HG02852 (cell line): Measurements from ENCODE around the gene DEPDC4.
"Not testable (repeated sequence)": the region's sequence is repeated elsewhere in the genome, so short reads cannot be mapped to it uniquely, and the experiment has no call there.

Source experiments
- ATAC-seq: cut with Tn5 transposase; IDR thresholded peaks from one replicate; pipeline ENCODE4 v1.9.1; 2021; ENCODE audit warnings: mild to moderate bottlenecking, moderate library complexity; ENCODE audit not compliant: unreplicated experiment

DEPDC4 gene

DNA sequence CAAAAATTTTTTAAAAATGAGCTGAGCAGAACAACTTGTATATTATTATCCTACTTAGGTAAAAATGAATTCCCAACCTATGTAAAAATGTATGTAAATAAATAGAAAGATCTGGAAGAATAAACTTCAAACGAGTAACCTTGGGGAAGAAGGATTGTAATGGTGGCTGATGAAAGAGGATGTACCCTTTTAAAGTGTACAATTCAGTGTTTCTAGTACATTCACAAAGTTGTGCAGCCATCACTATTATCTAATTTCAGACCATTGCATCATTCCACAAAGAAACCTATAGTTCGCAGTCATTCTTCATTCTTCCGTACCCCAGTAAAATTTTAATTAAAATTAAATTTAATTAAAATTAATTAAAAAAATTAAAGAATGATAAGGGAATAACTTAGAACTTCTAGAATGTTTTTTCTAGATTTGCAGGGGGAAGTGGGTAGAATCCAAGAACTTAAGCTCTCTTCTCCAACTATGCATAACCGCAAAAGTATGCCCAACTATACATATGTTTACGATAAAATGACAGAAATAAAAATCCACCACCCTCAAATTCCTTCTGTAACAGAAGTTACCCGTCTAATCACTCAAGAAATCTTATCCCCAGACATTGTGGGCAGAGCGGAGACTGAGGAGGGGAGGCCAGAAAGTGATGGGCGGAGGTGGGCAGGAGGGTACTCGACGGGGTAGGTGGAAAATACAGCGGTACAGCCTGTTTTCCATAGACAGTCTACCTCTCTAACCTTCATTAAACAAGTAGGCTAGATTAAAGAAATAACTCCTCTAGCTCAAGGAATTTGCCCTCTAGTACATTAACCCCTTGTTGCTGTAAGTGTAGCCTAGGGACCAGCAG is 921 bp downstream of the DEPDC4 start:
- peak; percentile 7 for ATAC-seq

DNA sequence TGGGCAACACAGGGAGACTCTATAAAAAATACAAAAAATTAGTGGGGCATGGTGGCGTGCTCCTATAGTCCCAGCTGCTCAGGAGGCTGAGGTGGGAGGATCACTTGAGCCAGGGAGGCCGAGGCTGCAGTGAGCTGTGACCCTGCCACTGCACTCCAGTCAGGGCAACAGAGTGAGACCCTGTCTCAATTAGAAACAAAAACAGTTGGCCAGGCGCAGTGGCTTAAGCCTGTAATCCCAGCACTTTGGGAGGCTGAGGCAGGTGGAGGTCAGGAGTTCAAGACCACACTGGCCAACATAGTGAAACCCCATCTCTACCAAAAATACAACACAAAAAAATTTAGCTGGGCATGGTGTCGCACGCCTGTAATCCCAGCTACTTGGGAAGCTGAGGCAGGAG is 1.8 kb downstream of the DEPDC4 start:
- ATAC-seq = not testable (repeated sequence)

DNA sequence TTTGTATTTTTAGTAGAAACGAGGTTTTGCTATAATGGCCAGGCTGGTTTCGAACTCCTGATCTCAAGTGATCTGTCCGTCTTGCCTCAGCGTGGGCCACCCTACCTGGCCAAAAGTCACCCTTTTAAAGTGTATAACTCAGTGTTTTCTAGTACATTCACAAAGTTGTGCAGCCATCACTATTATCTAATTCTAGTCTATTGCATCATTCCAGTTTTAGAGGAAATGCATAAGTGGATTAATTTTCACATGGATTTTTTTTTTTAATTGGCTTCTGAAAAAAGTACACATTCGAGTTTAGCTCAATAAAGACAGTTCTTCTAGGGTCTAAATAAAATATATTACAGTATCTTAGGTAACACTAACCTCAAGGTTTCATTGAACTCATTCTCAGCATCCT is 3.7 kb downstream of the DEPDC4 start:
- no peak for ATAC-seq

DNA sequence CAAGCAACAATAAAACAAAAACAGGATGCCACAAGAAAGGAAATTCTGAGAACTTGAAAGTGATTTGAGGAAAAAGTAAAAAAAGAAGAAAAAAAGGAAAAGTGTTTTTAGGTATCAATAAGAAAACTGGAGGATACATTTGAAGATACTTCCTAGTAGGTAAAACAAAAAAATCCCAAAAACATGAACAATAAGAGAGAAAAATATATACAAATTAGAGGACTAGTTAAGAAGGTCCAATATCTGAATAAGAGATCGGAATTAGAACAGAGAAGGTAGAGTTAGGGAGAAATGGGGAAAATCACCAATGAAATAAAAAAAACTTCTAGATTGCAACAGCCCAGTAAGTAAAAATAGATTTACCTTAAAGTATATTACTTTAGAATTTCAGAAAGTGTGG is 8.8 kb downstream of the DEPDC4 start:
- ATAC-seq = no peak

DNA sequence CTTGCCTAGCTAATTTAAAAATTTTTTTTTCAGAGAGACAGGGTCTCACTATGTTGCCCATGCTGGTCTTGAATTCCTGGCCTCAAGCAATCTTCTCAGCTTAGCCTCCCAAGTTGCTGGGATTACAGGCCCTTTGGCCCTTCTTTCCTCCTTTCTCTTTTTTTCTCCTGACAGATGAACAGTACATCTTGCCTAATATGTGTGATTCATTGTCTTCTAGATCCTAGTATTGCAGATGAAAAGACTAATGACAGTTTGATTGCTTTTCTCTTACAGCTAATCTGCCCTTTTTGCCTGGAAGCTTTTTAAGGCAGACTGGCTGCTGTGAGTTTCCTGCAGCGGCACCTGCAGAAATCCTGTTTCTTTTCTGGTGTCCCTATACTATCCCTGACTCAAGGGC is 12.0 kb downstream of the DEPDC4 start:
- no peak for ATAC-seq

DNA sequence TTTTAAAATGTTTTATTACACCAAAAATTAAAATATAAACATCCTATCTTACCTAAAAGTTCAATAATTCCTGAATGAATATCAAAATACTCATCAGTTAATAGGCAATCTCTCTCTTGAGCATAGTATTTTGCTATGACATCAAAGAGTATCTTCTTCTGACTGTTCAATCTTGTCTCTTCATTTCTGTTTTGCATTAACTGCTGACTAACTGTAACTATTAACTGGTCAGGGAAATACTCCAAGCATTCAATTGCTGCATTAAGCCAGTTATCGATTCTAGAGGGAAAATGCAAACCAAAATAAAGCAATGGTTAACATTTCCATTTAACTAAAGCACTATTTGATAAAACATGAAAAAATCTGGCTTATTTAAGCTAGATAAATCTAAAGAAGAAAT is 13.4 kb downstream of the DEPDC4 start:
- no peak for ATAC-seq

DNA sequence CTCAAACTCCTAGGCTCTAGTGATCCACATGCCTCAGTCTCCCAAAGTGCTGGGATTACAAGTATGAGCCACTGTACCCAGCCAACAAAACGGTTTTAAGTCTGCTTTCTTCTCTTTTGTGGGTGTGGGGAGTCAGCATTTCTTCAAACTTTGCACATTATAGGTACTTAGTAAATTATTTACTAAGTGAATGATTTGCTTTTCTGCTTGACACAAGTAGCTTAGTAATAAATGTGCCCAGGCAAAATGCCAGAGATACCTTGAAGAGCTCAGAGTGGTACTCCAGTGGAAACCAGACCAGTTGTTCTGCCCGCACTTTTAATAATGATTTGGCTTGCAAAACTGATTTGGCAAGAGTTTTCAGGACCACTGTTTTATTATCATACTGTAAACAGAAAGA is 15.0 kb downstream of the DEPDC4 start:
- ATAC-seq = no peak

DNA sequence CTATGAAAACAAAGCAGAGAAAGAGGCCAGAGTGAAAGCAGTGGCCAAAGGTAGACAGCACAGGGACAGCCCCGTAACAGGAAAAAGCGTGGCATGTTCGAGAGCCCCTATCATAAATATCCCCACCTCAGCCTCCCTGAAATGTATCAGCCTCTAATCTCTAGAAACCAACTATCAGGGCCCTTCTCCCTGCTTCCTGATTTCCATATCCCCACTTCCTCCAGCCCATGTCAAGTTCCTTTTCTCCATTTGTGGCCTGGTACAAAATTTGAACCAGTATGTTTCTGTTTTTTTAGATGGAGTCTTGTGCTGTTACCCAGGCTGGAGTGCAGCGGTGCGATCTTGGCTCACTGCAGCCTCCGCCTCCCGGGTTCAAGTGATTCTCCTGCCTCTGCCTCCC is 16.9 kb downstream of the DEPDC4 start:
- no peak for ATAC-seq

DNA sequence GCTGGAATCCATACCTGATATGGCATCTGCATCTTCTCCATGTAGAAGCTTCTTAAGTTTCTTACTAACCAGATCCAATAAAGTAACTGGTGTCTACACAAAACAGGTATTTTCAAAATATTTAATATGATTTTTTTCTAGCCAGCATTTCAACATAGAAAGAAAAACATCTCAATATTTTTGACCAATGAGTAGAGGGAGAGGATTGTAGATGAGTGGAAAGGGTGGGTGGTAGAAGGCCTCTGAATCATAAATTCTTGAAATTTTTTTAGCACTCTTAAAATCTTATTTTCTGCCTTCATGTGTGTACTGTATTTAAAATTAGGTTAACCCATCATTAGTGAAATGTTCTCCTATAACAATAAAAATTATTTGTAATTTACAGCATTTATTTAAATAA is 18.0 kb downstream of the DEPDC4 start:
- no peak for ATAC-seq

DNA sequence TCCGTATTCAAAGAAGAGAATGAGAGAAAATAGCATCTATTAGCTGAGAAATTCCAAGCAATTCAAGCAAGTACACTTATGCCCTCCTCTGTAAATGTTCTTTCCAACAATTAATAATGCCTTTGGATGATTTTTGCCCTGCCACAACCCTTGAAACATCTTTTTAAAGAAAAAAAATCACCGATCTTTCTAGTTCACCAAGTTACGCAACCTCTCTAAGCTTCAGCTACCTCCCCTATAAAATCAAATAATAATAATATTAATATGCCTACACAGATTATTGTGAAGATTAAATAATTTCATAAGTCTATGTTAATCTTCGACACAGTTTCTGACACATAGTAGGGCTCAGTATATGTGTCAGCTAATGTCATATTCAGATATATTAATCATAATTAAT is 19.1 kb downstream of the DEPDC4 start:
- ATAC-seq = no peak

DNA sequence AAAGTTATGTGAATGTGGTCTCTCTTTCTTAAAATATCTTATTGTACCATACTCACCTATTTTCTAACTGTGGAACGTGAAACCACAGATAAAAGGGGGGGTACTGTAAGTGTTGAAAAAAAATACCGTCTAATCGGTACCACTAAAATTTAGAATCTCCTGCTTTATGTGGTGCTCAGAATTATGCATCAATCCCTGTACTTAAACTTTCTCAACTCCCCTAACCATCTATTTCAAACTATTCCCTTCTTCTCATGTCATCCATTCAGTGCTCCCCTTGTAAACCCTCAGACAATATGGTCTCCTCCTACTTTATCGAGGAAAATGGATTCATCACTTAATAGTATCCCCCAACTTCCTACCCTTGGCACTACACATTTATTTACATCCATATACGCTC is 23.7 kb downstream of the DEPDC4 start:
- no peak for ATAC-seq

DNA sequence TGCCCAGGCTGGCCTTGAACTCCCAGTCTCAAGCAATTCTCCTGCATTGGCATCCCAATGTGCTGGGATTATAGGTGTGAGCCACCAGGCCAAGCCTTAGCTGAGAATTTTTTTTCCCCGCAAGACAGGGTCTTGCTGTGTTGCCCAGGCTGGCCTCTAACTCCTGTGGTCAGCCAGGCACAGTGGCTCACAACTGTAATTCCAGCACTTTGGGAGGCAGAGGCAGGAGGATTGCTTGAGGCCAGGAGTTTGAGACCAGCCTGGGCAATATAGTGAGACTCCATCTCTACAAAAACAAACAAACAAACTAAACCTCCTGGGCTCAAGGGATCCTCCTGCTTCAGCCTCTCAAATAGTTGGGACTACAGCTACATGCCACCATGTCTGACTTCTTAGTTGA is 27.3 kb downstream of the DEPDC4 start:
- no peak for ATAC-seq

DNA sequence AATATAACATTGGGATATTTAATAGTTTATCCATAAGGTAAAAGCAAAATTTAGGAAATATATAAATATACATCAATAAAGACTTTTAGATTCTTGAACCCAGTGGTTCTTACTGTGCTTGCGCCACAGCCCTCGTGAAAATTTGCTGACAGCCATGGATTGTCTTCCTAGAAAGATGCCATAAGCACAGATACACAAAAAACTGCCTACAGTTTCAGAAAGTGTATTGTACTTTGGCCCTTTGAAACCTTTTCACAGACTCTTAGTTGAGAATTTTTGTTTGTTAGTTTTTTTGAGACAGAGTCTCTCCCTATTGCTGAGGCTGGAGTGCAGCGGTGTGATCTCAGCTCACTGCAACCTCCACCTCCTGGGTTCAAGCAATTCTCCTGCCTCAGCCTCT is 28.1 kb downstream of the DEPDC4 start:
- no peak for ATAC-seq

DNA sequence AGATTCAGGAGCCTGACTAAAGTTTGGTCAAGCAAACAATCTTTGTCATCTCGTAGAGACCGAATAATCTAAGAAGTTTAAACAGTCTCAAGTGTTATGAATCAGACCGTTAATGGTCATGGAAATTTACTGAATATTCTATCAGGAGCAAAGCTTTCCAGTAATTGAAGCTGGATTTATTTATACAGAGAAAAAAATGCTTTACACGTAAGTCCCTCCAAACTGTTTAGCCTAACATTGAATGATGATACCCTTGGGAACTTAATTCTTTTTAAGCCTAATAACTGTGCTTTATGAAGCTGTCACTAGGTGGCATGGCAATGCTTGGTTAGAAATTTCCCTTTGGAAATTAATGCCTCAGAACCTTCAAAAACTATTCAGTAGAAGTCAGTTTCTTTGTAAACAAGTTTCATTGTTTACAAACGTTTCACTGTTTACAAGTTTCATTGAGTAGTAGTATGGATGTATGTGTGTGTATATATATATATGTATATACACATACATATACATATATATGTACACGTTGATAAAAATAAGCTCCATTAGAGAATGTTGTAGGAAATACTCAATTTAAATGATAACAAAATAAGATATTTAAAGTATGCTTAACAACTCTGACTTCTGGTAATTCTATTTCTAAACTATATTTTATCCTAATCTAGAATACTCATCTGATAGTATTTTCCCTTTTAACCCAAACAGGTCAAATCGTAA is 32.1 kb downstream of the DEPDC4 start:
- no peak for ATAC-seq

DNA sequence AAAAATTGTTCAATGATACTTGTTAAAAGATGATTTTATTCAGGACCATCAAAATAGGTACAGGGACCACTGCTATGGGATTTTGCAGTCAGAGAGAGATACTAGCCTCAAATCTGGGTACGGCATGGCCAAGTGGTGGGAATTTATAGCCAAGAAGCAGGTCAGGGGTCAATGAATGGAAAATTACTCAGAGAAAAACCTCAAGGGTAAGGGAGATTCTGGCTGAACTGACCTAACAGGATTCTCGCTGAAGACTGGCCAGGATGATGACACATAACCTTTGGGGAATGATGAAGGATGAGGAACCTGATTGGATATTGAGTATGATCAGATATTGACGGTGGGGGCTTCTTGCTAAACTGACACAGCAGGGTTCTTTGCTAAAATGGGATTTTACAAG is 32.7 kb downstream of the DEPDC4 start:
- ATAC-seq = no peak

DNA sequence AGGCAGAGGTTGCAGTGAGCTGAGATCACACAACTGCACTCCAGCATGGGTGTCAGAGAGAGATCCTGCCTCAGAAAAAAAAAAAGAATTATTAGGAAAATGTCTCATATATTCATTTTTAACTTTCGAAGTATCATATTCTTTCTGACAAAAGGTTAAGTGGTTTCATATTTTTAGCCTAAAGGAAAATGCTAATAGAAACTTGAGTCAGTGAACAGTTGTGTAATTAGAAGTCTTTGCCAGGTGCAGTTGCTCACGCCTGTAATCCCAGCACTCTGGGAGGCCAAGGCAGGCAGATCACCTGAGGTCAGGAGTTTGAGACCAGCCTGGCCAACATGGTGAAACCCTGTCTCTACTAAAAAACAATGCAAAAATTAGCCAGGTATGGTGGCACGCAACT is 35.0 kb downstream of the DEPDC4 start:
- not testable (repeated sequence) for ATAC-seq

DNA sequence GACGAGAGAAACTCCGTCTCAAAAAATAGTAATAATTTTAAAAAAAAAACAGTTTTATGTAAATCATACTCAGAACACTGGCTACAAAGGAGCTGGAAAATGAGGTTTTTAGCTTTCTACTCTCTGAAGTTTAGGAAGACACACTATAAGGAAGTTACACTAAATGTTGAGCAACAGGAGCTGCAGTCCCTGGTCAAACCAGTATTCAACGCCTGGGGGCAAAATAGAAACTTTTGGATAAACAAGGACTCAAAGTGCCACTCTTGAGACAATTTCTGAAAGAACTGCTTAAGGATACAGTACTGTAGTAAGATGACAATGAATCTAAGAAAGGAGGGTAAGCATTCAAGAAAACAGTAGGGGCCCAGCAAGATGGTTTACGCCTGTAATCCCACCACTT is 37.0 kb downstream of the DEPDC4 start:
- ATAC-seq = no peak

DNA sequence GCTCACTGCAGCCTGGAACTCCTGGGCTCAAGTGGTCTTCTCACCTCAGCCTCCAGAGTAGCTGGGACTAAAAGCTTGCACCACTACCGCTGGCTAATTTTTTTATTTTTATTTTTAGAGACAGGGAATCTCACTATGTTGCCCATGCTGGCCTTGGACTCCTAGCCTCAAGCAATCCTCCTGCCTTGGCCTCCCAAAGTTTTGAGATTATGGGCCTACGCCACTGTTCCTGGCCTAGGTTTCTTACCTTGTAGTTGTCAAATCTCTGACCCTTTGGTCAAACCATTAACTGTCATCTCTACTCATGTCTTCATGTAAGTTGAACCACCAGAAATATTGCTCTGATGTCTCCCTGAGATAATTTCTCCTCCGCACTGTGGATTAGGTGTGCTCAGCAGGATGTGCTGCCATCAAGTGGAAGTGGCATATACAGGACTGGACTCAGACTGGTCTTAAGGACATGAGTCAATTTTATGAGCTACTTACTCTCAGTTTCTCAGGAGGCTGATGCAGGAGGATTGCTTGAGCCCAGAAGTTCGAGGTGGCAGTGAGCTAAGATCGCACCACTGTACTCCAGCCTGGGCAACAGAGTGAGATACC is 37.7 kb downstream of the DEPDC4 start:
- no peak for ATAC-seq

DNA sequence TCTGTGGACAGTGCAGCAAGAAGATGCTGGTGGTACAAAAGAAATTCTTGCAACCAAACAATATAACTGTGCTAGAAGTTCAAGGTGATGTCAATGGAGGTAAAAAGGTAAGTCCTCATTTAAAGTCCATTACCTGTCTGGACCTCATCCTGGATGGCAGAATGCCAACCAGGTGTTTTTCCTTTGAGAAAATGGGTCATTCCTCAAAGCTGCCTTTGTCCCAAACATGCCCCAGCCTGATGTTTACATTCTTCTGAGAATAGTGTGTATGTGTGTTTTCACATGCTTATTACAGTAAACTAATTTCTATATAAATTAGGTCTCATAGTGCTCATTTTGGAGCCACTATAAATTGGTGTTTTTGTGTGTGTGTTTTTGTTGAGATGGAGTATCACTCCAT is 41.4 kb downstream of the DEPDC4 start:
- no peak for ATAC-seq

DNA sequence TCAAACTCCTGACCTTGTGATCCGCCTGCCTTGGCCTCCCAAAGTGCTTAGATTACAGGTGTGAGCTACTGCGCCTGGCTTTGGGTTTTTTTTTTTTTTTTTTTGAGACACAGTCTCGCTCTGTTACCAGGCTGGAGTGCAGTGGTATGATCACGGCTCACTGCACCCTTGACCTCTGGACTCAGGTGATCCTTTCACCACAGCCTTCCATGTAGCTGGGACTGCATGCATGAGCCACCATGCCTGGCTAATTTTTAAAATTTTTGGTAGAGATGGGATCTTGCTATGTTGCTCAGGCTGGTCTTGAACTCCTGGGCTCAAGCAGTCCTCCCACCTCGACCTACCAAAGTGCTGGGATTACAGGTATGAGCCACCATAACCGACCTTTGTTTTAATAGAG is 44.7 kb downstream of the DEPDC4 start:
- ATAC-seq = not testable (repeated sequence)

DNA sequence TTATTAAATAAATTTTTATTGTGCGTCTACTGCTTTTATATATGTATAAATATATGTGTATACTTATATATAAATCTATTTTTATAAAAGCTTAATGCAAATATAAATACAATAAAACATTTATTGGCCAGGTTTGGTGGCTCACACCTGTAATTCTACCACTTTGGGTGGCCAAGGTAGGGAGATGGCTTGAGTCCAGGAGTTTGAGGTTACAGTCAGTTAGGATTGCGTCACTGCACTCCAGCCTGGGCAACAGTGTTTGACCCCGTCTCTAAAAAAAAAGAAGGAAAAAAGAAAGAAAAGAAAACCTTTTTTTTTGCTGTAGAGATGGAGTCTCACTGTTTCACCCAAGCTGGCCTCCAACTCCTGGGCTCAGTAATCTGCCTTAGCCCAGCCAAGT is 45.4 kb downstream of the DEPDC4 start:
- no peak for ATAC-seq
